Raji (cell line): ENCODE measurements around the gene SUSD6.

Experiments
- POLR2A ChIP-seq: IDR thresholded peaks from 2 replicates; pipeline ENCODE4 v1.6.1; 2011; ENCODE audit warnings: low read depth, low read length, control low read depth; ENCODE audit not compliant: insufficient read depth

The SUSD6 gene

DNA sequence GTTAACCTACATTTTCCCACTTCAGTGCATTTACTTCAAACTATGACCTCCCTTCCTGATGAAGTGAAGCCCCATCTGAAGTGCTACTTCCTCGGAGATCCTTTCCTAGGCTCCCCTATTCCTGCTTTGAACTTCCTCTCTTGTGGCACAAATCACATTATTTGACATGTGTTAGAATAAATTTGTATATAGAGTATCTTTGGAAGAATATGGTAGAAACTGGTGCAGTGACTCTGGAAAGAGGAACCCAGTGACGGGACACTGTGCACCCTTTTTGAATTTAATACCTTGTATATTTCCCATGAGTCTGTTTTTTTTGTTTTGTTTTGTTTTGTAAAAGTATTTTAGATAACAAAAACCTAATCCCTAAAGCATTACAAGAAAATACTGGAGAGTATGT is 89.2 kb downstream of the SUSD6 start:
- no peak for TF ChIP-seq POLR2A

DNA sequence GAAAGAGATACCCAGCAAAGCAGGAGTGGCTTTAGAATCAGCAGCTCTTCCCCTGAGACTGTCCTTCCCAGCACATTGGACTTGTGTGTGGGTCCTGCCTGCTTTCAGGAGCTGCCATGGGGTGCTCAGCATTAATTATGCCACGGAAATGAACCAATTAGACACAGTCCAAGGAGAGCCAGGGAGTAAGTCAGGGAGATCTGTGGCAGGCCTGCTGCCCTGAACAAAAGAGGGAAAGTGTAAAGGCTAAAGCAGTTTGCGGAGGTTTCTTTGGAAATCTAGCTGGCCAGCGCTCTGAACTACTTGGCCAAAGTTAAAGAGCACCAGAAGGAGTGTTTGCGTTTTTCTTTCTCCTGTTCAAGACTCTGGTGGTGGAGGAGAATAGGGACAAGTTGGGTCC is 89.9 kb downstream of the SUSD6 start:
- TF ChIP-seq POLR2A = no peak

DNA sequence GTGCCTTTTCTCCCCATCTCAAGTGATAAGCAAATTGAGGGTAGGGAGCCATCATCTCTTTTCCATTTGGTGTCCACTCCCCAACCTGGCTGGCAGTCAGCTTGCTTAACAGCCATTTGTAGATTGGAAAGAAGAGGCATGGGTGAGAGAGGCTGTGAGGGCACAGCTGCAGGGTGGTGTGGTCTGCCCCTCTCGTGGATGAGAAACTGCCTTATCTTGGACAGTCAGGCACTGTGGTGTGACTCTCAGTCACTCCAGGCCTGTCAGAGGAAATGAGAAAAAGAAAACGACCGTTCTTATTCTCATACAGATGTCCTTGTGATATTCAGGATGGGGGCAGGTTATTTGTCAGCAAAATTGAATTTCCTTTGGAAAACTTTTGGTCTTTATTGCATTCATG is 90.5 kb downstream of the SUSD6 start:
- TF ChIP-seq POLR2A = no peak

DNA sequence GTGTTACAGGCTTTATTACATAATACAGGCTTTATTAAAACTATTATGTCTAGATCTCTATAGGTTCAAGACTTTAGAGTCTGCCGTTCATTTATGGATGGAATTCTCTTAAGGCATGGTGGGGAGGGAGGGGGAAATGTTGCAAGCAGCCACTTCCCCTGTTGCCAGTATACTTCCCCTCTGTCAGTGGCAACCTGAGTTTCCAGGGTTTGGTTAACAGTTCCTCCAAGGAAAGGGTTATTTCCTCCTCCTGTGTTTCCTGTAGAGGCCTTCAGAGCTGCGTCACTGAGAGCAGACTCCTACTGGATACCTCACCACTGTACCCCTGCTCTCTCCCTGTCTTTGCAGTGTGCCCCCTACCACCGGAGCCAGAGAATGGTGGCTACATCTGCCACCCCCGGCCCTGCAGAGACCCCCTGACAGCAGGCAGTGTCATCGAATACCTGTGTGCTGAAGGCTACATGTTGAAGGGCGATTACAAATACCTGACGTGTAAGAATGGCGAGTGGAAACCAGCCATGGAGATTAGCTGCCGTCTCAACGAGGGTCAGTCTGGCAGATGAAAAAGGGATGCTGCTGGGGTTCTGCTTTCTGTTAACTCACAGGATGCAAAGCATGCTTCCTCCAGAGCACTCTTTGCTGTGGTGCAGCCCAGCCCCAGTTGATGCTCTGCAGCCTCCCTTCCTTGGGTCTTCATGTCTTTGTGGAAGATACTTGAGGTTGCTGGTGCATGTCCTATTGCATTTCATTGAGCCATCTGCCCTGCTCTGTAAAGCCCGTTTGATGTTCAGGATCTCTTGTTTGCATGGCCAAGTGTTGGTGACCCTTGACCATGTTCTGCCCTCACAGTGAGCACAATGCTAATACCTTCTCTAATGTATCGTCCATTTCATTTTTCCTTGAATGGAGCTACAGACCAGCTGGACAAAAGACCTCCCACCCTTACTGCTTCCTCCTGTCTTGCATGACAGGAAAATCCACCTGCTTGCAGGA is 91.9 kb downstream of the SUSD6 start:
- no peak for TF ChIP-seq POLR2A

DNA sequence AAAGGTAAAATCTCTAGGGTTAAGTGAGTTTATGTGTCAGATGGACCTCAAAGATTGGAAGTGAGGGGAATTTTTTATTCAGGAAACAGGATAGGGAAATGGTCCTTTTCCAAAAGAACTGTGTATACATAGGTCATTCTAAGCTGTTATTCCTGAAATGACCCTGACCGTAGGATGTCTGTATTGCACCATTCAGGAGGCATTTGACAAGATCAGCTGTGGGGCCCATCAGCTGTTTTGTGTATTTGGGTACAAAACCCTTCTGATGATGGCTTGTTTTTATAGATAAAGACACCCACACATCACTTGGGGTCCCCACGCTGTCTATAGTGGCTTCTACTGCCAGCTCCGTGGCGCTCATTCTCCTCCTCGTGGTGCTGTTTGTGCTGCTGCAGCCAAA is 92.9 kb downstream of the SUSD6 start:
- no peak for TF ChIP-seq POLR2A

DNA sequence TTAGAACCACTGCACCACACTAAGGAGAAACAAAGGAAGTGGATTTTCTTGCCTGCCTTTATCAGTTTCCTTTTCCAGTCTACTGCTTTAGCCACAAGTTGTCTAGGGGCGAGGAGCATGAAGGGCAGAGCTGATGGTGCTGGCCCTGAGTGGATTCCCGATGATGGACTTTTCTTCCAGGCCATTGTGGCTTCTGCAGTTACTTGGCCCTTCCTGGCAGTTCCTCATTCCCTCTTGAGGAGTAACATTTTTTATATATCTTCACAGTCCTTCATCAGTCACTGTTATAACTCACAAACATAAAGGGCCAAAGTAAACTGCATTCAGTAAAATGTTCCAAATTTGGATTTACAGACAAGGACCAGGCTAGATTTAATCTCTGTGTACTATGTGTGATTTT is 94.3 kb downstream of the SUSD6 start:
- no peak for TF ChIP-seq POLR2A

DNA sequence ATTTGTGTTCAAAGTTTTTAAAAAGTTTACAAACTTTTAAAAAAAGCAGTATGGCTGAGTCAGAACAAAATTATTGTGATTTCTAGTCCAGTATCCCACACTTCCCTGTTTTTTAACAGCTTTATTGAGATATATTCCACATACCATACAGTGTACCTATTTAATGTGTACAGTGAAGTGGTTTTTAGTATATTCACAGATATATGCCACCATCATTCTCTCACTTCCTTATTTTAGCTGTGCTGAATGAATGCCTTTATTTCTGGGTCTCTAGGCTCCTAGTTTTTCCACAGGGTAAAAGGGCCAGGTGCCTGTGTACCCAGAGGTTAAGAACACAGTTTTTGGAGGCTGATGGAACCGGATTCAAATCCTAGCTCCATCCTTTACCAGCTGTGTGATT is 96.7 kb downstream of the SUSD6 start:
- no peak for TF ChIP-seq POLR2A

DNA sequence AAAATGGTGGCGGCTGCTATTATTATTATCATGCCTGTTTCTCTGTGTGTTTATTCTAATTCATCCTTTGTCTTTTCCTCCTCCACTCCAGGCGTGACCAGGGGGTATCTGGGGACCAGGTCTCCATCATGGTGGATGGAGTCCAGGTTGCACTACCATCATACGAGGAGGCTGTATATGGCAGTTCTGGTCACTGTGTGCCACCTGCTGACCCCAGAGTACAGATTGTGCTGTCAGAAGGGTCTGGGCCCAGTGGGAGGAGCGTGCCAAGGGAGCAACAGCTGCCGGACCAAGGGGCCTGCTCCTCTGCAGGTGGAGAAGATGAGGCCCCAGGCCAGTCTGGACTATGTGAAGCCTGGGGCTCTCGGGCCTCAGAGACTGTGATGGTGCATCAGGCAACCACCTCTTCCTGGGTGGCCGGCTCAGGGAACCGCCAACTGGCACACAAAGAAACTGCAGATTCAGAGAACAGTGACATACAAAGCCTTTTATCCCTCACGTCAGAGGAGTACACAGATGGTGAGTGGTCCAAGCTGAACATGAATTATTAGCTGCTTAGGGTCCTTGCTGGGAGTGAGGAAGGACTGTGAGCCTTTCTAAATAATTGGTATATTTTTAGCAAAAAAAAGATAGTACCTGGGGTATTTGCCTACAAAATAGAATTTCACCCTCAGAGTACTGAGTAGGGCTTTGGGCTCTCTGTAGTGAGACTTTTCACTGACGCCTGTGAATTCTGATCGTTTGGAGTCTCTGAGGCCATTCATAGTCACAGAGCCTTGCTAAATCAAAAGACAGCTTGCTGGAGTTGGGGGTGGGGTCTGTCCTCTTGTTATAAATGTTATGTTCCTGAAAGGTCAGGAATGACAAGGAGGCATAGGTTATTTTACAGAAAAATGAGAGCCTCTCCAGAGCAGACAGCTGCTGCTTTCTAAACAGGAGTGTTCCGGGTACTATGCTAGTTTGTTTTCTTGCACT is 97.5 kb downstream of the SUSD6 start:
- no peak for TF ChIP-seq POLR2A

DNA sequence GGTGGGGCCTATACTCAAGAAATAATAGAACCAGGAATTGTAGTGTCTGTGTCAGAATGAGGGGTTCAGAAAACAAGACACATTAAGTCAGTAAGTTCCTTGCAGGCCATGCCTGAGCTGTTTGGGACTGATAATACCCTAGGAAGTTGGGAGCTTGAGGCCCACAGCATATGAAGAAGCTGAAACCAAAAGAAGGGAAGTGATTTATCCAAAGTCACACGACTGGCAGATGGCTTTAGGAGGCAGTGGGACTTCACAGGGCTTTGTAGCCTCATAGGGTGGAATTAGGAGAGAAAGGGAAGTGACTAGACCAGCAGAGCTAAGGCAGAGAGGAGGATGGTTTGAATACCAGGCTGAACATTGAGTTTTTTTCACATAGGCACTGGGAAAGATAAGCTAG is 99.0 kb downstream of the SUSD6 start:
- TF ChIP-seq POLR2A = no peak

DNA sequence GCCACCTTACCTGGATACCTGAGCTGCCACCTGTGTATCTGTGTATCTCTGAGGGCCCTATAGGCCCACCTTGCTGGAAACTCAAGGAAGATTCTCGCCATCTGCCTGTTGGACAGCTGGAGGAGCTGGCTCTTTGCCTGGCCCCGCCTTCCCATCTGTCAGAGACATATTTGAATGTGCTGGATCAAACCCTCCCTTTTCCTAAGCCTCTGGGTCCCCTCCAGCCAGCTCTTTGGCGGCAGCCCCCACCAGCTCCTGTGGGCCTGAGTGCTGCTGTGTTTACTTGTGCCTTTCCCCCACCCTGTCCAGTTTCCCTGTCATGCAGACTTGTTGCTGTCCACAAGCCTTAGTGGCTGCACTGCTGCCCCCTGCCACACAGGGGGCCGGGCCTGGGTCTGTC is 99.7 kb downstream of the SUSD6 start:
- no peak for TF ChIP-seq POLR2A

DNA sequence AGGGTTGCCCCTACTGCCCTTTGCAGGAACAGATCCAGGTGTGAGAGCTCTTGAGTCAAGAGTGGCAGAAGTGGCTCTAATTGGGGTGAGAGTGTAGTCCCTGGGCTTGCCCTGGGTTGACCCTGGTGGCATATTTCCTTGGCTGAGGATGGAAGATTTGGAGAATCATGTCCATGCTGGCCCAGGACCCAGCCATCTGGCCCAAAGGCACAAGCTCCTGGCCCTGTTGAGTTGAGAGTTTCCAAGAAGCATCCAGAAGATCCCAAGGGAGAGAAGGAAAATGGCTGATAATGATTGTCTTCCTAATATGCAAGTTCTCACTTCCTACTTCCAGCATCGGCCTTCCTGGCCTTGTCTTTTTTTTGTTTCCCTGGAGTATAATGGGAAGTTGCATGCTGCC is 100.1 kb downstream of the SUSD6 start:
- no peak for TF ChIP-seq POLR2A

DNA sequence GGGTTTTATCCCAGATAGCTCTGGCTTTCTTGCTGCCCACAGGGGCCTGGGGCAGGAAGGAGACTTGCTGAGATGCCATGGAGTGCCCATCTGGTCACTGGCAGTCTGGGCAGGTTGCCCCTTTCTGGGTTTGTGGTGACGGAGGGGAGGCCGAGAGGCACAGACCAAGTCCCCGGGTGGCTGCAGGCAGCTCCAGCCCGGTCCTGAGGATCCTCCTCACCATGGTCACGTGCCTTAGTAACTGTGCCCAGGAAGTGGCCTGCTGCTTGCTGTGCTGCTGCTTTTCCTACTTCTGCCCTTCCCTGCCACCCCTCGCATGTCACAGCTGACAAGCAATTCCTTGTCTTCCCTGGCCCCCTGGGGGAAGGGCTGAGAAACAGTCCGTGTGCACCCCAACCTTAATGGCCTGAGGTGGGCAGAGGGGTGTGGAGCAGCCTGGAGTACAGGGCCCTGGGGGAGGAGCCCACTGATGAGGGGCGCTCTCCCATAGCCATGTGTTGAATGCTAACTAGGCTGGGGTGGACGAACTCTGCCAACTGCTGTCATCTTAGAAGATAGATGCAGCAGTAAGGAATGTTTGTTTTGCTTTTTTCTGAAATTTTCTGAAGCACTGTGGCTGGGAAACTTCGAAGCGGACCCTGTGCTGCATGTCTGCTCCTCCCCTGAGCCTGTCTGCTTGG is 100.6 kb downstream of the SUSD6 start:
- no peak for TF ChIP-seq POLR2A

DNA sequence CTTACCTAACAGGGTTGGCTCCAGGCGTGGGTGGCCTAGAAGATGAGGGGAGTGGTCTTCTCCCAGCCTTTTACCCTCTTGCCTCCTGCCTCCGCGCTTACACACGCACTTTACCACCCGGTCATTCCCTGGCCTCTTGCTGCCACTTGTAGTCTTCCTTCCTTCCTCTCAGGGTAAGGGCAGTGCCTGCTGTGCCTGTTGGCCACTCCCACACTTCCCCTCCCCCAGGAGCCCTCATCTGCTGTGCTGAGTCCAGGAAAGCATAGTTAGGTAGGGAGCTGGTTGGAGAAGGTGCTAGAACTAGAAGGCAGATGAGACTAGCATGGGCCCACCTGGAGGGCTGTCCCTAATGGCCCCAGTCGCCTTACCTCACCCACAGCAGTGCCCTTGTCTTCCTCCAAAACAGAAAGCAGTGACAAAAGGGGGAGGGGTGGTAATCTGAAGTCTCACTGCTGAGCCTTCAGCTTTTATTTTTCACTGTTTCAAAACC is 101.2 kb downstream of the SUSD6 start:
- TF ChIP-seq POLR2A = no peak

DNA sequence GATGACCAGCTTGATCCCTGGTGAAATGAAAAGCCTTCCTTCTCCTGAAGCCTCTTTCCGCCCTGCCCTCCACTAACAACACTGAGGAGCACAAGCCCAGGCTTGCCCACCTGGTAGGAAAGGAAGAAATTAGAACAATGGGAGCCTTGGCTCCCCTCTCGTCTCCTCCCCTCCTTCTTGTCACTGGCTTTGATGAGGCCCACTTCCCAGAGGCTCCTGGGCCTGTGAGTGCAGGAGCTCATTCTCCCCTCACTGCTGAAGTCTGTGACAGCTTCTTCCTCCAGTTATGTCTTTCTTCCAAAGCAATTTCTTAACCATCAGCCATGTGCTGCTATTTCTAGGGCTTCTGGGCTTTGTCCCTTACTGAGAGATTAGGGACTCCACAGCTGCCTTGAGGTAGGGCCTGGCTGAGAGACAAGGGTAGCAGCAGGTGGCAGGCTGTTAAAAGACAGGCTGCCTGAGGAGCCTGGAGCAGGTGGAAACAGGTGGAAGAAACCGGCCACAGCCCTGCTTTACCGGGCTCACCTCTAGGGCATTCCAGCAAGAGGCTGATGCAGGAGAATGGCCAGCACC is 101.9 kb downstream of the SUSD6 start:
- no peak for TF ChIP-seq POLR2A
